Peyer's patch (tissue), 4 donors: ENCODE measurements around the gene ADGRG3. TPM values are rescaled to one million over a fixed set of nuclear protein-coding genes. Genes with fewer than 3 reads are reported as not detected.
A peak's percentile ranks its signal among the peaks of the same experiment; 100 is the strongest.
"Not testable (repeated sequence)": the region's sequence is repeated elsewhere in the genome, so short reads cannot be mapped to it uniquely, and the experiment has no call there.

Source experiments
- DNase-seq, 3 donors: peaks; one replicate each; pipeline ENCODE4 v3.0.0-alpha.2; 2017 to 2019
- H3K27ac ChIP-seq, 4 donors: fragments of 200-600 bp; sonication (generic); one replicate each; pipeline ENCODE4 v1.5.1; 2016 to 2019
- H3K27me3 ChIP-seq, 2 donors: fragments of 200-600 bp; sonication (generic); one replicate each; pipeline ENCODE4 v1.5.1; 2019
- H3K36me3 ChIP-seq, 3 donors: fragments of 200-600 bp; sonication (generic); one replicate each; pipeline ENCODE4 v1.5.1; 2016 to 2019
- H3K4me1 ChIP-seq, 4 donors: fragments of 200-600 bp; sonication (generic); one replicate each; pipeline ENCODE4 v1.5.1; 2016 to 2019
- H3K4me3 ChIP-seq, 4 donors: fragments of 200-600 bp; sonication (generic); 1 replicate in 3 of 4; 2 replicates in 1 of 4; pipeline ENCODE4 v1.5.1; 2016 to 2019; ENCODE audit warnings: mild to moderate bottlenecking in 1 of 4
- H3K9me3 ChIP-seq, 4 donors: fragments of 200-600 bp; sonication (generic); one replicate each; pipeline ENCODE4 v1.5.1; 2016 to 2019; ENCODE audit warnings: mild to moderate bottlenecking in 1 of 4
- CTCF ChIP-seq, 6 experiments: fragments of 450-650 bp in 4 of 6; fragments of 200-600 bp in 2 of 6; sonication (generic) in 1 of 6; IDR thresholded peaks; one replicate each; pipeline ENCODE4 v1.5.1; 2017 to 2019; ENCODE audit warnings: antibody characterized with exemption in 6 of 6, mild to moderate bottlenecking in 3 of 6, moderate library complexity in 1 of 6
- POLR2A ChIP-seq, 2 donors: fragments of 450-650 bp; IDR thresholded peaks; one replicate each; pipeline ENCODE4 v1.5.1; 2017; ENCODE audit warnings: antibody characterized with exemption in 2 of 2, mild to moderate bottlenecking in 2 of 2, moderate library complexity in 2 of 2
- total RNA-seq, 4 donors: library from RNA; depleted of rRNA; stranded (reverse); fragments of >200 nt; gene quantifications; one replicate each; pipeline ENCODE4 v1.1.0, GENCODE V29; 2016

The ADGRG3 gene
- total RNA-seq, 4 donors from 2014 or later: 0.47 to 4.1 (median 1.9) TPM

GRCh38 chr16:57711346-57711745 lies 43.2 kb downstream of the ADGRG3 start:
- DNase-seq: no peak
- H3K4me1 ChIP-seq: no peaks in the 10 kb centered on the region
- no peak overlapping the region for H3K4me3 ChIP-seq
- H3K9me3 ChIP-seq: no peaks in the 10 kb centered on the region
- TF ChIP-seq CTCF (IDR thresholded peaks at IDR 0.05) (no peak), POLR2A (IDR thresholded peaks at IDR 0.05) (no peak)
- H3K36me3 ChIP-seq: no peaks in the 10 kb centered on the region
- no peaks in the 10 kb centered on the region for H3K27me3 ChIP-seq
- H3K27ac ChIP-seq: no peak overlapping the region

DNA sequence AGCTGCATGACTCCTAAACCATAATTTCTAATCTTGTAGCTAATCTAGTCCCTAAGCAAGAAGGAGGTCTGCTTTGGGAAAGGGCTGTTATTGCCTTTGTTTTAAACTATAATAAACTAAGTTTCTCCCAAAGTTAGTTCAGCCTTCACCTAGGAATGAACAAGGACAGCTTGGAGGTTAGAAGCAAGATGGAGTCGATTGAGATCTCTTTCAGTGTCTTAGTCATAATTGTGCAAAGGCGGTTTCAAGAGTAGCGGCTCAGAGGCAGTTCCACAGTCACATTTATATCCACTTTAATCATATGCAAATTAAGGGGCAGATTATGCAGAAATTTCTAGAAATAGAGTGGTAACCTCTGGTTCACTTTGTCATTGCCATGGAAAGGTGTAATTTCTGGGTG lies 43.9 kb downstream of the ADGRG3 start:
- no peak overlapping the region for H3K4me3 ChIP-seq
- H3K9me3 ChIP-seq: no peaks in the 10 kb centered on the region
- no peaks in the 10 kb centered on the region for H3K36me3 ChIP-seq
- no peak for TF ChIP-seq CTCF (IDR thresholded peaks at IDR 0.05)
- TF ChIP-seq POLR2A (IDR thresholded peaks at IDR 0.05): no peak
- H3K27ac ChIP-seq: no peak overlapping the region
- DNase-seq: no peak
- H3K4me1 ChIP-seq: no peaks in the 10 kb centered on the region
- no peaks in the 10 kb centered on the region for H3K27me3 ChIP-seq

DNA sequence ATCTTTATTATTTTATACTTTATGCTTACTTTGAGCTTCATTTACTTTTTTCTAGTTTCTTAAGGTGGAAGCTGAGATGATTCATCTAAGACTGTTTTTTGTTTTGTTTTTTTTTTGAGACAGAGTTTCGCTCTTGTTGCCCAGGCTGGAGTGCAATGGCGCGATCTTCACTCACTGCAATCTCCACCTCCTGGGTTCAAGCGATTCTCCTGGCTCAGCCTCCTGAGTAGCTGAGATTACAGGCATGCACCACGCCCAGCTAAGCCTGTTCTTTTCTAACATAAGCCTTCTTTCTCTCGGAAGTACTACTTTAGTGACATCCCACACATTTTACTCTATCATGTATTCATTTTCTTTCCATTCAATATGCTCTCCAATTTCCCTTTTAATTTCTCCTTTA lies 44.5 kb downstream of the ADGRG3 start:
- H3K9me3 ChIP-seq, H3K4me1 ChIP-seq, H3K27me3 ChIP-seq, H3K36me3 ChIP-seq, DNase-seq, H3K27ac ChIP-seq, H3K4me3 ChIP-seq: not testable (repeated sequence)

- H3K4me1 ChIP-seq: no peaks in the 10 kb centered on the region
- H3K4me3 ChIP-seq: no peak overlapping the region
- peak in 1 of 3 donors; percentile 19 for DNase-seq
- no peaks in the 10 kb centered on the region for H3K9me3 ChIP-seq
- H3K27me3 ChIP-seq: no peaks in the 10 kb centered on the region
- no peaks in the 10 kb centered on the region for H3K36me3 ChIP-seq
- H3K27ac ChIP-seq: no peak overlapping the region
- TF ChIP-seq POLR2A (IDR thresholded peaks at IDR 0.05) (no peak), CTCF (IDR thresholded peaks at IDR 0.05) (no peak)
These were observed 45.5 kb downstream of the ADGRG3 start for GRCh38 chr16:57713596-57713995.

GRCh38 chr16:57714047-57714446 lies 45.9 kb downstream of the ADGRG3 start:
- DNase-seq: no peak
- Histone ChIP-seq H3K36me3 (no peaks in the 10 kb centered on the region), H3K4me1 (no peaks in the 10 kb centered on the region), H3K9me3 (no peaks in the 10 kb centered on the region), H3K27ac (no peak overlapping the region), H3K4me3 (no peak overlapping the region), H3K27me3 (no peaks in the 10 kb centered on the region)
- TF ChIP-seq POLR2A (IDR thresholded peaks at IDR 0.05) (no peak), CTCF (IDR thresholded peaks at IDR 0.05) (no peak)

DNA sequence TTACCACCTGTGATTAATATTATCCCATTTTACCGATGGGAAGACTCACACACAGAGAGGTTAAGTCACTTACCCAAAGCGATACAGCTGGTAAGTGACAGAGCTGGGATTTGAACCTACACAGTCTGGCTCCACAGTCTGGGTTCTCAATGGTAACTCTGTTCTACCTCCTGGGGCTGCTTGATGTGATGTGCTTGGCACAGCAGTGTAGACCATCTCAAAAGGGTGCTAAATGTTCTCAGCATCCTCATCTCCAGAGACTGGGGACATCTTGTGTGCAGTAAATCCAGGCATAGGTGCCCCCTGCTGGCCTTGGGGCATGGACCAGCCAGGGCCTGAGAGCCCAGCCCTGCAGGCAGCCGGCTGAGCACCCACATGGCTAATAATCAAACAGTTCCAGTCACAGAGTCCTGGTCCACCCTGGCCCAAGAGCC lies 52.1 kb downstream of the ADGRG3 start:
- peak in 4 of 6 experiments; percentile 26 to 55 (median 50) for TF ChIP-seq CTCF (IDR thresholded peaks at IDR 0.05)
- TF ChIP-seq POLR2A (IDR thresholded peaks at IDR 0.05): no peak
- Histone ChIP-seq H3K36me3 (no peaks in the 10 kb centered on the region), H3K4me1 (no peaks in the 10 kb centered on the region), H3K27ac (no peak overlapping the region), H3K4me3 (no peak overlapping the region), H3K9me3 (no peaks in the 10 kb centered on the region), H3K27me3 (no peaks in the 10 kb centered on the region)
- peak; percentile 27 to 67 (median 64) for DNase-seq
